Smooth muscle cell (in vitro differentiated cells): ENCODE results near the gene SNF8. TPM values are rescaled to one million over a fixed set of nuclear protein-coding genes. Genes with fewer than 3 reads are reported as not detected.

Source experiments
- DNase-seq: peaks from one replicate; lab custom pipeline; 2025; ENCODE audit not compliant: unreplicated experiment; lab: John Stamatoyannopoulos, UW
- H2AFZ ChIP-seq: fragments of 200-600 bp; sonication (generic); 2 replicates; pipeline ENCODE4 v1.6.0; 2016; ENCODE audit warnings: antibody characterized with exemption, low read depth, mild to moderate bottlenecking
- H3F3A ChIP-seq: fragments of 200-600 bp; sonication (generic); 2 replicates; pipeline ENCODE4 v1.6.0; 2017; ENCODE audit warnings: antibody characterized with exemption, low read depth
- H3K27ac ChIP-seq: fragments of 200-600 bp; sonication (generic); 2 replicates; pipeline ENCODE4 v1.5.1; 2016; ENCODE audit warnings: low read depth, mild to moderate bottlenecking
- H3K27me3 ChIP-seq: fragments of 200-600 bp; sonication (generic); 2 replicates; pipeline ENCODE4 v1.6.1; 2016; ENCODE audit warnings: low read depth, mild to moderate bottlenecking
- H3K36me3 ChIP-seq: fragments of 200-600 bp; sonication (generic); 2 replicates; pipeline ENCODE4 v1.5.1; 2016; ENCODE audit warnings: low read depth
- H3K4me1 ChIP-seq: fragments of 200-600 bp; sonication (generic); 2 replicates; pipeline ENCODE4 v1.5.1; 2016; ENCODE audit warnings: low read depth
- H3K4me2 ChIP-seq: fragments of 200-600 bp; sonication (generic); 2 replicates; pipeline ENCODE4 v1.6.0; 2016; ENCODE audit warnings: mild to moderate bottlenecking
- H3K4me3 ChIP-seq: fragments of 200-600 bp; sonication (generic); 2 replicates; pipeline ENCODE4 v1.5.1; 2016; ENCODE audit warnings: mild to moderate bottlenecking
- H3K79me2 ChIP-seq: fragments of 200-600 bp; sonication (generic); 2 replicates; pipeline ENCODE4 v1.6.0; 2016; ENCODE audit warnings: low read depth, mild to moderate bottlenecking
- H3K9ac ChIP-seq: fragments of 200-600 bp; sonication (generic); 2 replicates; pipeline ENCODE4 v1.6.0; 2016; ENCODE audit warnings: low read depth
- H3K9me3 ChIP-seq: fragments of 200-600 bp; sonication (generic); replicated peaks from 2 replicates; pipeline ENCODE4 v1.5.1; 2016; ENCODE audit warnings: low read depth
- H4K20me1 ChIP-seq: fragments of 200-600 bp; sonication (generic); 2 replicates; pipeline ENCODE4 v1.6.0; 2016; ENCODE audit warnings: low read depth
- WGBS: methylation state at CpG from one replicate; pipeline ENCODE4 v1.1.7; 2016; ENCODE audit warnings: low lambda C conversion rate; 5-methylcytosine and 5-hydroxymethylcytosine counted together
- polyA plus RNA-seq: library from polyadenylated mRNA; unstranded; fragments of >200 nt; fragmentation: Nextera tagmentation; extraction: Ambion mirVana; gene quantifications from 2 replicates; pipeline ENCODE4 v1.2.1, GENCODE V29; 2016
- total RNA-seq: library from RNA; depleted of rRNA; stranded (reverse); fragments of >200 nt; gene quantifications from 2 replicates; pipeline ENCODE4 v1.2.3, GENCODE V29; 2014
- TF ChIP-seq, protein P1 (sequence below): fragments of 200-600 bp; sonication (generic); IDR thresholded peaks from 2 replicates; pipeline ENCODE4 v1.5.1; 2017; ENCODE audit warnings: borderline replicate concordance, mild to moderate bottlenecking, antibody characterized with exemption; ENCODE audit not compliant: insufficient read depth, poor library complexity, severe bottlenecking

The SNF8 gene
- total and polyA plus RNA-seq, 2 experiments from 2014 or later = 69.6 to 260 TPM

DNA sequence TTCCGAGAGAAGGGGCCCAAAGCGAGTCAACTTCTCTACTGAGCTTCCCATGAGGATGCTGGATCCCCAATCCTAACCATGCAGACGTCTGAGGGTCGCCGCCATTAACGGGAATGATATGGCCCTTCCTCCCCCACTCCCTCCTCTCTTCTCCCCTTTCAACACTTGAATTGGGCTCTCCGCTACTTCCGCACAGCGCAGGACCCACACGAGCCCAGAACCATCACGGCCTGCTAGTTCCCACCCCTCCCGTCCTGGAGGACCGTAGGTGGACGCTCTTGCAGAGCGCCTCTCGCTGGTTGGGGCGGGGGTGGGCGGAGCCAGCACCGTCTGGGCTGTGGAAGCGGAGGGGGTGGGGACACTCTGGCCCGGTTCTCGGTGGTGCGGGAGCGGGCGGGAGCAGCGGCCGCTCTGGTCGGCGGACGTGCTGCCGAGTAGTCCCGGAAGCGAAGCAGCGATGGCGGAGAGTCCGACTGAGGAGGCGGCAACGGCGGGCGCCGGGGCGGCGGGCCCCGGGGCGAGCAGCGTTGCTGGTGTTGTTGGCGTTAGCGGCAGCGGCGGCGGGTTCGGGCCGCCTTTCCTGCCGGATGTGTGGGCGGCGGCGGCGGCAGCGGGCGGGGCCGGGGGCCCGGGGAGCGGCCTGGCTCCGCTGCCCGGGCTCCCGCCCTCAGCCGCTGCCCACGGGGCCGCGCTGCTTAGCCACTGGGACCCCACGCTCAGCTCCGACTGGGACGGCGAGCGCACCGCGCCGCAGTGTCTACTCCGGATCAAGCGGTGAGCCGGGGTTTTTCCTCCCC, 36.4 kb downstream of the SNF8 start, which contains the start of gene UBE2Z:
UBE2Z (plus strand) TSS at position 361 of the 797 bp plus-strand sequence; CDS start at position 458, 97 bp downstream.
- WGBS = 1% methylated on average over 28 of the region's 81 CpGs
- peak within 1 kb of the TSS; percentile 97 for H3K4me2 ChIP-seq
- H3K9ac ChIP-seq = peak within 1 kb of the TSS; percentile 92
- H3K36me3 ChIP-seq = no peaks in the 10 kb centered on the region
- peak within 1 kb of the TSS; percentile 94 for H3K27ac ChIP-seq
- H3F3A ChIP-seq = peaks cover 3% of the 10 kb centered on the region
- no peaks in the 10 kb centered on the region for H3K27me3 ChIP-seq
- peaks cover 11% of the 10 kb centered on the region for H3K4me1 ChIP-seq
- H3K79me2 ChIP-seq = peaks cover 63% of the 10 kb centered on the region
- H2AFZ ChIP-seq = peak within 1 kb of the TSS; percentile 44
- H3K9me3 ChIP-seq = no peaks in the 10 kb centered on the region
- peak within 1 kb of the TSS; percentile 94 for H3K4me3 ChIP-seq
- DNase-seq = peak; percentile 87
- peaks cover 43% of the 10 kb centered on the region for H4K20me1 ChIP-seq
- TF ChIP-seq, protein P1, sequence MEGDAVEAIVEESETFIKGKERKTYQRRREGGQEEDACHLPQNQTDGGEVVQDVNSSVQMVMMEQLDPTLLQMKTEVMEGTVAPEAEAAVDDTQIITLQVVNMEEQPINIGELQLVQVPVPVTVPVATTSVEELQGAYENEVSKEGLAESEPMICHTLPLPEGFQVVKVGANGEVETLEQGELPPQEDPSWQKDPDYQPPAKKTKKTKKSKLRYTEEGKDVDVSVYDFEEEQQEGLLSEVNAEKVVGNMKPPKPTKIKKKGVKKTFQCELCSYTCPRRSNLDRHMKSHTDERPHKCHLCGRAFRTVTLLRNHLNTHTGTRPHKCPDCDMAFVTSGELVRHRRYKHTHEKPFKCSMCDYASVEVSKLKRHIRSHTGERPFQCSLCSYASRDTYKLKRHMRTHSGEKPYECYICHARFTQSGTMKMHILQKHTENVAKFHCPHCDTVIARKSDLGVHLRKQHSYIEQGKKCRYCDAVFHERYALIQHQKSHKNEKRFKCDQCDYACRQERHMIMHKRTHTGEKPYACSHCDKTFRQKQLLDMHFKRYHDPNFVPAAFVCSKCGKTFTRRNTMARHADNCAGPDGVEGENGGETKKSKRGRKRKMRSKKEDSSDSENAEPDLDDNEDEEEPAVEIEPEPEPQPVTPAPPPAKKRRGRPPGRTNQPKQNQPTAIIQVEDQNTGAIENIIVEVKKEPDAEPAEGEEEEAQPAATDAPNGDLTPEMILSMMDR = no peak

- H3K27ac ChIP-seq = peak overlapping the region; percentile 94
Measured at GRCh38 chr17:48907713-48908046, 37.0 kb downstream of the SNF8 start.

GRCh38 chr17:48905987-48906515, 38.6 kb downstream of the SNF8 start:
- TF ChIP-seq, protein P1 = no peak
- Histone ChIP-seq H3K9me3 (no peaks in the 10 kb centered on the region), H3K4me3 (no peak overlapping the region), H3K4me1 (peaks cover 11% of the 10 kb centered on the region), H3K9ac (no peak overlapping the region), H3K27ac (no peak overlapping the region), H3K79me2 (peaks cover 41% of the 10 kb centered on the region), H3K27me3 (no peaks in the 10 kb centered on the region), H3K36me3 (no peaks in the 10 kb centered on the region), H3K4me2 (no peak overlapping the region), H4K20me1 (peaks cover 21% of the 10 kb centered on the region), H2AFZ (no peak overlapping the region), H3F3A (peaks cover 3% of the 10 kb centered on the region)
- no peak for DNase-seq
- 83% methylated on average over 9 of the region's 9 CpGs for whole genome bisulfite sequencing

More at GRCh38 chr17:48907713-48908046, 37.0 kb downstream of the SNF8 start:
- peaks cover 37% of the 10 kb centered on the region for H4K20me1 ChIP-seq
- H3K79me2 ChIP-seq = peaks cover 57% of the 10 kb centered on the region
- H3K4me3 ChIP-seq = peak overlapping the region; percentile 94
- H3K36me3 ChIP-seq = no peaks in the 10 kb centered on the region
- no peaks in the 10 kb centered on the region for H3K9me3 ChIP-seq
- TF ChIP-seq, protein P1 = no peak
- no peak for DNase-seq
- peak overlapping the region; percentile 44 for H2AFZ ChIP-seq
- H3F3A ChIP-seq = peaks cover 3% of the 10 kb centered on the region
- whole genome bisulfite sequencing = 45% methylated on average over 2 of the region's 2 CpGs
- H3K9ac ChIP-seq = peak overlapping the region; percentile 92
- no peaks in the 10 kb centered on the region for H3K27me3 ChIP-seq
- H3K4me1 ChIP-seq = peaks cover 11% of the 10 kb centered on the region
- peak overlapping the region; percentile 97 for H3K4me2 ChIP-seq

DNA sequence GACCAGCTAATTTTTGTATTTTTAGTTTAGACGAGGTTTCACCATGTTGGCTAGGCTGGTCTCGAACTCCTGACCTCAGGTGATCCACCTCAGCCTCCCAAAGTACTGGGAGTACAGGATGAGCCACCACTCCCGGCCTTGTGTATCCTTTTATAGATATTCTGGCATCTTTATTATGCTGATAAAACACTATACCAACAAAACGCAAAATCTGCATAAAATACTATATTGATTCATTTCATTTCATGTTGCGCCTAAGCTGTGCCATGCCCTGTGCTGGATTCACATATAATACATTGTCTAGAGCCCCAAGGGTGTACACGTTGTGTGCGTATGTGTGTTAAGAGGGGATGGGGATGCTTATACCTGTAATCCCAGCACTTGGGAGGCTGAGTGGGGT, 40.2 kb downstream of the SNF8 start:
- TF ChIP-seq, protein P1 = no peak

More for the DNA sequence above, 40.2 kb downstream of the SNF8 start:
- Histone ChIP-seq H3K4me2 (no peak overlapping the region), H3K9me3 (no peaks in the 10 kb centered on the region), H3K9ac (no peak overlapping the region), H3K79me2 (peaks cover 25% of the 10 kb centered on the region), H3F3A (peaks cover 3% of the 10 kb centered on the region), H3K4me3 (no peak overlapping the region), H3K36me3 (no peaks in the 10 kb centered on the region), H3K27ac (no peak overlapping the region), H4K20me1 (peaks cover 5% of the 10 kb centered on the region), H3K27me3 (no peaks in the 10 kb centered on the region), H3K4me1 (peaks cover 2% of the 10 kb centered on the region), H2AFZ (no peak overlapping the region)
- 94% methylated on average over 7 of the region's 7 CpGs for WGBS
- DNase-seq = no peak
